Liver (tissue), 9 donors: ENCODE results near the gene PLEKHA8. TPM values are rescaled to one million over a fixed set of nuclear protein-coding genes. Genes with fewer than 3 reads are reported as not detected.

Experiments
- DNase-seq: peaks from one replicate; pipeline ENCODE4 v3.0.0-alpha.2; 2017; ENCODE audit warnings: low spot score
- H3K27ac ChIP-seq, 2 donors: one replicate each; pipeline ENCODE4 v1.7.0; 2013; ENCODE audit warnings: inconsistent platforms in 2 of 2, low read length in 2 of 2, control low read depth in 1 of 2, low read depth in 1 of 2, mild to moderate bottlenecking in 1 of 2
- H3K27me3 ChIP-seq, 4 donors: one replicate each; pipeline versions ENCODE4 v1.6.1 to v1.7.0; 2013; ENCODE audit warnings: low read length in 3 of 4, inconsistent platforms in 1 of 4, mild to moderate bottlenecking in 1 of 4, moderate library complexity in 1 of 4; ENCODE audit not compliant: control insufficient read depth in 4 of 4, insufficient read depth in 4 of 4
- H3K36me3 ChIP-seq, 4 donors: one replicate each; pipeline versions ENCODE4 v1.6.1 to v1.7.0; 2013; ENCODE audit warnings: low read length in 3 of 4, mild to moderate bottlenecking in 3 of 4, low read depth in 1 of 4, moderate library complexity in 1 of 4; ENCODE audit not compliant: control insufficient read depth in 4 of 4, insufficient read depth in 3 of 4
- H3K4me1 ChIP-seq, 4 donors: one replicate each; pipeline versions ENCODE4 v1.6.1 to v1.7.0; 2013; ENCODE audit warnings: low read length in 3 of 4, mild to moderate bottlenecking in 3 of 4, moderate library complexity in 1 of 4; ENCODE audit not compliant: control insufficient read depth in 4 of 4, insufficient read depth in 4 of 4
- H3K4me3 ChIP-seq, 3 donors: one replicate each; pipeline versions ENCODE4 v1.6.1 to v1.7.0; 2013; ENCODE audit warnings: low read length in 3 of 3, control low read depth in 1 of 3, low read depth in 1 of 3, mild to moderate bottlenecking in 1 of 3
- H3K9ac ChIP-seq, 2 donors: one replicate each; pipeline ENCODE4 v1.7.0; 2013; ENCODE audit warnings: low read length in 2 of 2, mild to moderate bottlenecking in 2 of 2, moderate library complexity in 2 of 2, control low read depth in 1 of 2, low read depth in 1 of 2
- H3K9me3 ChIP-seq, 4 donors: one replicate each; pipeline versions ENCODE4 v1.6.1 to v1.7.0; 2013; ENCODE audit warnings: low read length in 3 of 4; ENCODE audit not compliant: control insufficient read depth in 4 of 4
- ATF3 ChIP-seq: IDR thresholded peaks from 2 replicates; pipeline ENCODE4 v1.6.1; 2016; ENCODE audit warnings: antibody characterized with exemption
- CTCF ChIP-seq: fragments of 150-350 bp; IDR thresholded peaks from 2 replicates; pipeline ENCODE4 v1.5.1; 2017; ENCODE audit warnings: improper control_type of control experiment, low read depth, low read length; ENCODE audit not compliant: missing input control
- EGR1 ChIP-seq, 2 donors: IDR thresholded peaks; 2 replicates each; pipeline ENCODE4 v1.6.1; 2016 to 2018; ENCODE audit warnings: antibody characterized with exemption in 2 of 2, low read depth in 2 of 2
- FOXA1 ChIP-seq: IDR thresholded peaks from 2 replicates; pipeline ENCODE4 v1.6.1; 2016; ENCODE audit warnings: antibody characterized with exemption
- FOXA2 ChIP-seq: IDR thresholded peaks from 2 replicates; pipeline ENCODE4 v1.6.1; 2016; ENCODE audit warnings: antibody characterized with exemption
- HNF4A ChIP-seq, 2 donors: conservative IDR thresholded peaks; 2 replicates each; pipeline ENCODE4 v1.6.1; 2016; ENCODE audit warnings: antibody characterized with exemption in 2 of 2, mild to moderate bottlenecking in 2 of 2
- HNF4G ChIP-seq: IDR thresholded peaks from 2 replicates; pipeline ENCODE4 v1.6.1; 2016; ENCODE audit warnings: antibody characterized with exemption
- JUND ChIP-seq, 2 donors: IDR thresholded peaks; 2 replicates each; pipeline ENCODE4 v1.6.1; 2016; ENCODE audit warnings: antibody characterized with exemption in 2 of 2
- MAX ChIP-seq: IDR thresholded peaks from 2 replicates; pipeline ENCODE4 v1.6.1; 2016; ENCODE audit warnings: antibody characterized with exemption
- NR2F2 ChIP-seq: IDR thresholded peaks from 2 replicates; pipeline ENCODE4 v1.6.1; 2016; ENCODE audit warnings: antibody characterized with exemption
- RAD21 ChIP-seq, 2 donors: IDR thresholded peaks; 2 replicates each; pipeline ENCODE4 v1.6.1; 2016; ENCODE audit warnings: antibody characterized with exemption in 2 of 2, mild to moderate bottlenecking in 2 of 2
- REST ChIP-seq: IDR thresholded peaks from 2 replicates; pipeline ENCODE4 v1.6.1; 2016; ENCODE audit warnings: antibody characterized with exemption, mild to moderate bottlenecking
- RXRA ChIP-seq, 2 donors: IDR thresholded peaks; 2 replicates each; pipeline ENCODE4 v1.6.1; 2017 to 2018; ENCODE audit warnings: antibody characterized with exemption in 2 of 2, mild to moderate bottlenecking in 1 of 2
- SP1 ChIP-seq: IDR thresholded peaks from 2 replicates; pipeline ENCODE4 v1.6.1; 2018; ENCODE audit warnings: antibody characterized with exemption, mild to moderate bottlenecking
- TAF1 ChIP-seq: conservative IDR thresholded peaks from 2 replicates; pipeline ENCODE4 v1.6.1; 2016; ENCODE audit warnings: antibody characterized with exemption, mild to moderate bottlenecking
- YY1 ChIP-seq: IDR thresholded peaks from 2 replicates; pipeline ENCODE4 v1.6.1; 2016; ENCODE audit warnings: antibody characterized with exemption, mild to moderate bottlenecking
- WGBS: extraction: QIAGEN DNeasy Blood & Tissue Kit; methylation state at CpG from one replicate; pipeline ENCODE4 v1.1.7; 2013; 5-methylcytosine and 5-hydroxymethylcytosine counted together
- polyA plus RNA-seq, 2 donors: library from polyadenylated mRNA; stranded (reverse) in 1 of 2; unstranded in 1 of 2; fragments of 200-250 nt in 1 of 2; fragments of >200 nt in 1 of 2; fragmentation: Nextera tagmentation in 1 of 2; extraction: Ambion mirVana in 1 of 2; gene quantifications; one replicate each; pipeline versions ENCODE4 v1.2.1 to v1.2.3, GENCODE V29; 2013 to 2015
- total RNA-seq, 2 donors: library from RNA; depleted of rRNA; stranded (reverse); fragments of >200 nt; gene quantifications; one replicate each; pipeline ENCODE4 v1.2.3, GENCODE V29; 2014
- TF ChIP-seq, protein P1 (sequence below): IDR thresholded peaks from 2 replicates; pipeline ENCODE4 v1.6.1; 2016; ENCODE audit warnings: antibody characterized with exemption
- donor health status: healthy.
- donor health status: healthy.
- donor health status: healthy.
- donor health status: healthy.
- donor health status: healthy.

Gene PLEKHA8
- total and polyA plus RNA-seq, 4 donors = 1.0 to 5.4 (median 2.4) TPM

DNA sequence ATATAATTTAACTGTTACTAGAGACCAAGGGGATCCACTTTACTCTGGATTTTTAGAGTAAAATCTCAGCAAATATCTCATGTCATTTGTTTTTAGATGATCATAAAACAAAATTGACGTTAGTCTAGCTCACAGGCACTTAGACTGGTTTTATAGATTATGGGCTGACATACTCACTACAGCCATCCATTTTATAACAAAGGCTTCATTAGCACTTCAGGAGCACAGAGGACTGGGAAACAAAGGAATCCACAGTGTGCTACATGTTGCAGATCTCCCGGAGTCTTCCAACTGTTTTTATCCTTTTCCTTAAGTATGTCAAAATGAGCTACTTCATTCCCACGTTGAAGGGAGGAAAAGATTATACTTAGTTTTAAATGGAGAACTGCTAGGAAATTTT, 22.7 kb upstream of the PLEKHA8 start:
- Histone ChIP-seq H3K4me1 (no peaks in the 10 kb centered on the region), H3K27me3 (no peaks in the 10 kb centered on the region), H3K9me3 (no peaks in the 10 kb centered on the region), H3K27ac (no peak overlapping the region), H3K9ac (no peak overlapping the region), H3K4me3 (no peak overlapping the region), H3K36me3 (no peaks in the 10 kb centered on the region)
- WGBS = 55% methylated on average over 3 of the region's 3 CpGs
- DNase-seq = no peak
- TF ChIP-seq NR2F2 (no peak), MAX (no peak), FOXA2 (no peak), JUND (IDR thresholded peaks at IDR 0.05) (no peak), FOXA1 (no peak), HNF4G (no peak), TAF1 (no peak), ATF3 (no peak), CTCF (no peak), EGR1 (IDR thresholded peaks at IDR 0.05; ENCODE audit: low read depth in 2 of 2) (no peak), RXRA (IDR thresholded peaks at IDR 0.05) (no peak), SP1 (no peak), RAD21 (IDR thresholded peaks at IDR 0.05) (no peak), HNF4A (conservative IDR thresholded peaks at IDR 0.05) (no peak), YY1 (no peak), REST (no peak)
- TF ChIP-seq, protein P1, sequence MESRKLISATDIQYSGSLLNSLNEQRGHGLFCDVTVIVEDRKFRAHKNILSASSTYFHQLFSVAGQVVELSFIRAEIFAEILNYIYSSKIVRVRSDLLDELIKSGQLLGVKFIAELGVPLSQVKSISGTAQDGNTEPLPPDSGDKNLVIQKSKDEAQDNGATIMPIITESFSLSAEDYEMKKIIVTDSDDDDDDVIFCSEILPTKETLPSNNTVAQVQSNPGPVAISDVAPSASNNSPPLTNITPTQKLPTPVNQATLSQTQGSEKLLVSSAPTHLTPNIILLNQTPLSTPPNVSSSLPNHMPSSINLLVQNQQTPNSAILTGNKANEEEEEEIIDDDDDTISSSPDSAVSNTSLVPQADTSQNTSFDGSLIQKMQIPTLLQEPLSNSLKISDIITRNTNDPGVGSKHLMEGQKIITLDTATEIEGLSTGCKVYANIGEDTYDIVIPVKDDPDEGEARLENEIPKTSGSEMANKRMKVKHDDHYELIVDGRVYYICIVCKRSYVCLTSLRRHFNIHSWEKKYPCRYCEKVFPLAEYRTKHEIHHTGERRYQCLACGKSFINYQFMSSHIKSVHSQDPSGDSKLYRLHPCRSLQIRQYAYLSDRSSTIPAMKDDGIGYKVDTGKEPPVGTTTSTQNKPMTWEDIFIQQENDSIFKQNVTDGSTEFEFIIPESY = no peak

DNA sequence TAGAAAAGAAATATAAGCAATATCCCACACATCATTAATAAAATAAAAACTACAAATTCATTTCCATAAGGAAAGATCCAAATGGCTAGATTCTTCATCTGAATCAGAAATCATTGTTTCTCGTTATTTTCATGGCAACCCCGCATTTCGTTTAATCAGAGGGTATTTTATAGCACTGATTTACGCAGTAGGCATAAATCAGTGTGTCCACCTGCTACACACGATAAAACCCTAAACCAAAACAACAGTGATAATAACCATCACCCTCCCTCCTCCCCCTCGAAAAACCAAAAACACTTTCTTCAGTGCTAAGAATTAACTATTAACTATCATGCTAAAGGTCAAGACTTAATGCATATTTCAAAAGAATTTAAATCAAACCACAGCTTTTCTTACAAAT, 18.2 kb upstream of the PLEKHA8 start:
- Histone ChIP-seq H3K9ac (no peak overlapping the region), H3K4me3 (no peak overlapping the region), H3K27ac (no peak overlapping the region), H3K4me1 (no peaks in the 10 kb centered on the region), H3K9me3 (no peaks in the 10 kb centered on the region), H3K36me3 (peaks cover 0 to 5% (median 0%) of the 10 kb centered on the region in 4 donors), H3K27me3 (no peaks in the 10 kb centered on the region)
- WGBS = 90% methylated on average over 6 of the region's 6 CpGs
- no peak for DNase-seq
- TF ChIP-seq NR2F2 (no peak), YY1 (no peak), FOXA1 (no peak)
